DND-41 (cell line): Measurements from ENCODE around the gene UBFD1.

ENCODE experiments used
- ATAC-seq: fragments of 200-7000 bp; cut with Tn5 transposase; 3 replicates; pipeline ENCODE4 v1.9.1; 2021; ENCODE audit warnings: low read depth; ENCODE audit not compliant: insufficient read depth
- DNase-seq: peaks from one replicate; pipeline ENCODE4 v3.0.0-alpha.2; 2020
- H2AFZ ChIP-seq: 2 replicates; pipeline ENCODE4 v1.6.0; 2012; ENCODE audit warnings: low read depth, low read length
- H3K27ac ChIP-seq: 2 replicates; pipeline ENCODE4 v1.5.1; 2012; ENCODE audit warnings: low read length, inconsistent platforms
- H3K27me3 ChIP-seq: fragments of 200-600 bp; sonication (generic); 2 replicates; pipeline ENCODE4 v1.6.0; 2012; ENCODE audit warnings: low read length, mild to moderate bottlenecking, inconsistent platforms; ENCODE audit not compliant: insufficient read depth, poor library complexity
- H3K36me3 ChIP-seq: 2 replicates; pipeline ENCODE4 v1.5.1; 2012; ENCODE audit warnings: low read length, inconsistent platforms; ENCODE audit not compliant: insufficient read depth
- H3K4me1 ChIP-seq: 2 replicates; pipeline ENCODE4 v1.5.1; 2012; ENCODE audit warnings: mild to moderate bottlenecking, low read length; ENCODE audit not compliant: insufficient read depth
- H3K4me2 ChIP-seq: 2 replicates; pipeline ENCODE4 v1.6.0; 2012; ENCODE audit warnings: mild to moderate bottlenecking, moderate library complexity, low read length, inconsistent platforms; ENCODE audit not compliant: insufficient read depth
- H3K4me3 ChIP-seq, 2 experiments: fragments of 200-600 bp in 1 of 2; shearing (Covaris generic) in 1 of 2; 2 replicates each; pipeline ENCODE4 v1.5.1; 2012 to 2016; ENCODE audit warnings: inconsistent platforms in 2 of 2, low read length in 2 of 2, mild to moderate bottlenecking in 2 of 2, low read depth in 1 of 2, moderate library complexity in 1 of 2
- H3K79me2 ChIP-seq: 2 replicates; pipeline ENCODE4 v1.6.0; 2012; ENCODE audit warnings: low read length, inconsistent platforms; ENCODE audit not compliant: insufficient read depth
- H3K9ac ChIP-seq: 2 replicates; pipeline ENCODE4 v1.6.0; 2012; ENCODE audit warnings: low read depth, mild to moderate bottlenecking, inconsistent platforms, low read length, moderate library complexity
- H3K9me3 ChIP-seq: 2 replicates; pipeline ENCODE4 v1.5.1; 2012; ENCODE audit warnings: low read length, moderate library complexity, mild to moderate bottlenecking, inconsistent platforms; ENCODE audit not compliant: insufficient read depth, severe bottlenecking
- H4K20me1 ChIP-seq: 2 replicates; pipeline ENCODE4 v1.6.0; 2012; ENCODE audit warnings: low read length; ENCODE audit not compliant: insufficient read depth
- CTCF ChIP-seq: IDR thresholded peaks from 2 replicates; pipeline ENCODE4 v1.5.1; 2012; ENCODE audit warnings: borderline replicate concordance, low read length, moderate library complexity, mild to moderate bottlenecking; ENCODE audit not compliant: poor library complexity, severe bottlenecking; ENCODE audit errors: extremely low read depth
- EZH2 ChIP-seq: IDR thresholded peaks from 3 replicates; pipeline ENCODE4 v1.6.1; 2012; ENCODE audit warnings: borderline replicate concordance, low read depth, mild to moderate bottlenecking, moderate library complexity, low read length, inconsistent platforms; ENCODE audit not compliant: severe bottlenecking

Gene UBFD1

GRCh38 chr16:23523876-23524385, 33.6 kb upstream of the UBFD1 start:
- Histone ChIP-seq H3K27ac (no peak overlapping the region), H3K4me1 (no peaks in the 10 kb centered on the region), H3K4me2 (no peak overlapping the region), H3K79me2 (no peaks in the 10 kb centered on the region), H3K9me3 (no peaks in the 10 kb centered on the region), H3K27me3 (no peaks in the 10 kb centered on the region), H2AFZ (no peak overlapping the region), H3K9ac (no peak overlapping the region), H3K4me3 (no peak overlapping the region), H4K20me1 (no peaks in the 10 kb centered on the region; the same call in 1 of the 2 replicates), H3K36me3 (peaks cover 75% of the 10 kb centered on the region)
- no peak for ATAC-seq
- no peak for TF ChIP-seq CTCF
- no peak for TF ChIP-seq EZH2
- DNase-seq = no peak

- no peak for DNase-seq
Measured at GRCh38 chr16:23524886-23525285, 32.6 kb upstream of the UBFD1 start.

DNA sequence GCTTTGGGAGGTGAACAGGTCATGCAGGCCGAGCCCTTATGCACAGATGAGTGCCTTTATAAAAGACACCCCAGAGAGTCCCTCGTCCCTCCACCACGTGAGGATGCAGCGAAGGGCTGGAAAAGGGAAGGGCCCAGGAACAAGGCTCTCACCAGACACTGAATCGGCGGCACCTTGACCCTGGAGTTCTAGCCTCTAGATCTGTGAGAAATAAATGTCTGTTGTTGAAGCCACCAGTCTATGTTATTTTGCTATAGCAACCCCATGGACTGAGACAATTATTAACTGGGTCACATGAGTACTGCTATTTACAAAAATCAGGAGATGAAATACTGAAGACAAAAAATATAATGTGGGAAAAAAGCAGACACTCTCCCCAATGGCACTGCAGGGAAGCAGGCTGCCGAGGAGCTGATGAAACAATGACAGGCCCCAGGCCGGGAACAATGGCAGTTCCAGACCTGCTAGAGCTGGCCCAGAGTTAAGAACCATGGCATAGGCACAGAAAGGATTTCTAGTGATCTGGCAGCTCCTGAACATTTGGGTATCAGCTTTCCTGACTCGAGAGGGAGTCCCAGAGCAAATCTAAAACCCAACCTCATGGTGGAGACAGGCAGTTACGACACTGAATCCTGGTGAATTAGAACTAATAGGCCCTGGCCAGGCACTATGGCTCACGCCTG, 29.4 kb upstream of the UBFD1 start:
- Histone ChIP-seq H3K27me3 (no peaks in the 10 kb centered on the region), H2AFZ (no peak overlapping the region), H3K4me1 (no peaks in the 10 kb centered on the region), H3K9me3 (no peaks in the 10 kb centered on the region), H3K27ac (no peak overlapping the region), H4K20me1 (no peaks in the 10 kb centered on the region; the same call in 1 of the 2 replicates), H3K36me3 (peaks cover 72% of the 10 kb centered on the region), H3K4me3 (no peak overlapping the region), H3K9ac (no peak overlapping the region), H3K4me2 (no peak overlapping the region), H3K79me2 (no peaks in the 10 kb centered on the region)
- DNase-seq (no peak), ATAC-seq (no peak)
- TF ChIP-seq EZH2 (no peak), CTCF (no peak)

More at GRCh38 chr16:23524886-23525285, 32.6 kb upstream of the UBFD1 start:
- no peak overlapping the region for H3K4me3 ChIP-seq
- no peaks in the 10 kb centered on the region; the same call in 1 of the 2 replicates for H4K20me1 ChIP-seq
- H2AFZ ChIP-seq = no peak overlapping the region
- peaks cover 72% of the 10 kb centered on the region for H3K36me3 ChIP-seq
- H3K27ac ChIP-seq = no peak overlapping the region
- no peak for ATAC-seq
- no peaks in the 10 kb centered on the region for H3K9me3 ChIP-seq
- H3K4me2 ChIP-seq = no peak overlapping the region
- no peaks in the 10 kb centered on the region for H3K4me1 ChIP-seq
- TF ChIP-seq CTCF (no peak), EZH2 (no peak)
- no peak overlapping the region for H3K9ac ChIP-seq
- H3K27me3 ChIP-seq = no peaks in the 10 kb centered on the region
- no peaks in the 10 kb centered on the region for H3K79me2 ChIP-seq
